Activated CD4-positive, alpha-beta T cell treated with anti-CD3 and anti-CD28 coated beads for 48 hours (primary cell): ENCODE results near the gene KNCN.

Source experiments
- DNase-seq: peaks from one replicate; pipeline ENCODE4 v3.0.0-alpha.2; 2020

The KNCN gene

DNA sequence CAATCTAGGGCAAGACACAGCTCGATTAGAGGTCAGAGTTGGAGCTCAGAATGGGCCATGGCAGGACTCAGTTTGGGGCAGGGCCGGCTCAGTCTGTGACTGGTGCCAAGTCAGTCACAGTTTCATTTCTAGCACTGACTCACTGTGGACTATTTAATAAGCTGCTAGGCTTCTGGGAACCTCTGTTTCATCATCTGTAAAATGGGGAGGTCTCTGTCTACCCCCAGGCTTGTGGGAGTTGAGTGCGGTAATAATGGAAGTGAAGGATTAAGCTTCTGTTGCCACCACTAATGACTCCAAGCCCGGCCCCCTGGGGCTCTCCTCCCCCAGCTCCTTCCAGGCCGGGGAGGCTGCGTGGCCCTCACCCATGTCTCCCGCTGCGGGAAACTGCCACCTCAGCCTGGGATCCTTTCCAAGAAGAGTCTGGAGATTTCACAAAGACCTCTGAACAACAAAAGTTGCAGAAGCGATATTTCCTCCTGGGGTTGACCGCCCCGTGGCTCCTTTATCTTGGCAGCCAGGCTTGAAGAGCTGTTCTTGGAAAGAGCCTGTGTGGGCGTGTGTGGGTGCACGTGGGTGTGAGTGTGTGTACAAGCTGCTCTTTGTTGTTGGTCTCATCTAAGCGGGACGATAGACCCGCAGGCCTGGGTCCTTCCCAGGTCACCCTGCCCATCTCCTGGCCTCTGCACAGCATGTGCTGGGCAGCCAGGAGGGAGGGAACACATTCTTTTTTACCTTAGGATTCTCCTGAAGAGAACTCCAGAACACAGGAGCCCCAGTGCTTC lies 29.1 kb downstream of the KNCN start:
- DNase-seq = peak; percentile 59

DNA sequence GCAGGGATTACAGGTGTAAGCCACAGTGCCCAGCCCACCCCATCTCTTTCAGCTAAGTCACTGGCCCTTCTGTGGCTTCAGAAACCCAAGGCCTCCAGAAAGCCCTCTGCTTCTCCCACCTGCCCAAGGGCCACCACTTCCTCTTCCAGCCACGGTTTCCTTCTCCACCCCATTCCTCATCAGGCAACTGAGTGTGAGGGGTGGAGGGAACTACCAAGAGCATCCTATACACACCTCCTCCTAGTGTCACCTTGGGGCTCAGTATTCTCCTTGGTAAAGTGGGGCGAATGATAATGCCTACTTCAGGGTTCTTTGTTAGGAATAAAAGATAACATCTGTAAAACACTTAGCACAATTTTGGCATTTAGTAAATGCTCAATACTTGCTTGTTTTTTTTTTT lies 30.0 kb downstream of the KNCN start:
- DNase-seq = no peak

GRCh38 chr1:46520063-46520911 lies 31.2 kb downstream of the KNCN start:
- DNase-seq = no peak

DNA sequence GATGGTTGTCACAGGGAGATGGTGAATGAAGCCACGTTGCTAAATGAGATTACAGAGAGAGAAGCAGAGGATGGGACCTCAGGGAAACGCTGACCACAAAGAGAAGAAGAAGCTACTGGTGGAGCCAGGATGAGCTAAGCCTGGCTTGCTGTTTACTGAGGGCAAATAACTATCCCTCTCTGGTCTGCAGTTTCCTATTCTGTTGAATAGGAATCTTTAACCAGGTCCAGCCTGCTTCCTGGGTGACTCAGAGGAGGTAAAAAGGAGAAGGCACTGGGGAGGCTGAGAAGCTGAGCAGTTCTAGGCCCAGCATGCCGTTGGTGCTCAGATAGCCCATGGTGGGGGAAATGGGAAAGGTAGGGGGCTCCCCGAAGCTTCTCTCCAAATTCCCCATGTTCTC lies 32.2 kb downstream of the KNCN start:
- DNase-seq = no peak

- no peak for DNase-seq
Observed at GRCh38 chr1:46517932-46518498, 33.4 kb downstream of the KNCN start.

GRCh38 chr1:46517010-46517600 lies 34.3 kb downstream of the KNCN start:
- DNase-seq = no peak

DNA sequence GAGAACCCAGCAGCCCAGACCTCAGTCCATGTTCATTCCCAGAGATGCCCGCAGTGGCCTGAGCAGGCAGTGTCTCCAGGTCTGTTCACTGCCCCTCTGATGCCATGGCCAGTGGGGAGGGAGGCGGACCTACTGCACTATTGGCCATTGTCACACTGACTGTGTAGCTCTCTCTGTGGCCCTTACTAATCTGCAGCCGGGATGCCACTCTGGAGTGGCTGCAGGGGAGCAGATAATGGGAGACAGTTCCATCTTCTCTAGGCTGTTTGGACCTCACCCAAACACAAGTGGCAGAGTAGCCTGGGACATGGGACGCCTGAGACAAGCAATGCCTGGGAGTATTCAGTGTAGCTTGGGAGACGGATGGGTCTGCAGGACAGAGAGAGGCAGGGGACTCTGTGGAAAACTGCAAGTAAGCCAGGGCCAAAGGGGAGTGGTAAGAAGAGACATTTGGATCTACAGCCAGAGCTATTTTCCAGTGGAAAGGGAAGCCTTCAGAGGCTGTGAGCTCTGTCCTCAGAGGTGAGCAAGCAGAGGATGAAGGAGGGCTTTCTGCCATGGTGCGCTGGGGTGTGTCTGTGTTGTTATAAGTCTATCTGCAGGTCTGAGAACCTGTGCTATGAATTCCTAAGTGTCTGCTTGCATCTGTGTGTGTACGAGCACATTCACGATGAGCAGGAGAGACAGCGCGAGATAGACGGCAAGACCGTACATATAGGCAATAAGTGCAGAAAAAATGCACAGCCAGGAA lies 35.1 kb downstream of the KNCN start:
- DNase-seq = no peak

DNA sequence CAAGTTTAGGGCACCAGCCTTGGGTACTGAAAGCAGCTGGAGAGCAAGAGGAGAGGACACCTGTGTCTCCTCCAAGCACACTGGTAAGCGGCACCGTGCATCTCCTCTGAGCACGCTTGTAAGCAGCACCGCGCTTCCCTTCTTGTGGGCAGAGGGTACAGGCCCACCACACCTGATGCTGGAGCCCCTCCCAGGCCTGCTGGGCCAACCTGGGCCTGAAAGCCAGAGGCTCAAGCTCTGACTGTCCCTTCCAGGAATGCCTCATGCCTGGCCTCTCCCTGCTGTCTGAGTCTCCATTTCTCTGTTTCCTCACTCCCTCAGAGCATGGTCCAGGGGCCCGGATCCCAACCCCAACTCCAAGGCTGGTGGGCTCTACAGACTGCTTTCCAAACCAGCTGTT lies 35.9 kb downstream of the KNCN start:
- no peak for DNase-seq

DNA sequence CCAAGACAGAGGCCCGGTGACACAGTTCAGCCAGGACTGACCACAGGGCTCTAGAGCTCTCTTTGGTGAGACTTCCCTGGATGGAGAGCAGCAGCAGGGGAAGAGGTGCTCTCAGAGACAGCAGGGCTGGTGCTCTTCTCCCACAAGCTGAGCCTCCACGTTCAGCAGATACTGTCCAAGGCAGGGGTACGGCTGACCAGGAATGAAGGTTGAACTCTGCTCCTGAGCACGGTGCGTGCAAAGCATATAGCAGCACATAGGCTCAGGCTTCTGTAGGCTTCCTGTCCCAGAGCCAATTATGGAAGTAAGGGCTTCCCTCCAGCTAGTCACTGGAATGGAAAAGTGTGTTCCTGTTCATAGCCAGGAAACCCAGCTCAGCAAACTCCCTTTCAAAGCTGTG lies 37.9 kb downstream of the KNCN start:
- DNase-seq = no peak

- DNase-seq = no peak
Observed at GRCh38 chr1:46512792-46513190, 38.7 kb downstream of the KNCN start.

DNA sequence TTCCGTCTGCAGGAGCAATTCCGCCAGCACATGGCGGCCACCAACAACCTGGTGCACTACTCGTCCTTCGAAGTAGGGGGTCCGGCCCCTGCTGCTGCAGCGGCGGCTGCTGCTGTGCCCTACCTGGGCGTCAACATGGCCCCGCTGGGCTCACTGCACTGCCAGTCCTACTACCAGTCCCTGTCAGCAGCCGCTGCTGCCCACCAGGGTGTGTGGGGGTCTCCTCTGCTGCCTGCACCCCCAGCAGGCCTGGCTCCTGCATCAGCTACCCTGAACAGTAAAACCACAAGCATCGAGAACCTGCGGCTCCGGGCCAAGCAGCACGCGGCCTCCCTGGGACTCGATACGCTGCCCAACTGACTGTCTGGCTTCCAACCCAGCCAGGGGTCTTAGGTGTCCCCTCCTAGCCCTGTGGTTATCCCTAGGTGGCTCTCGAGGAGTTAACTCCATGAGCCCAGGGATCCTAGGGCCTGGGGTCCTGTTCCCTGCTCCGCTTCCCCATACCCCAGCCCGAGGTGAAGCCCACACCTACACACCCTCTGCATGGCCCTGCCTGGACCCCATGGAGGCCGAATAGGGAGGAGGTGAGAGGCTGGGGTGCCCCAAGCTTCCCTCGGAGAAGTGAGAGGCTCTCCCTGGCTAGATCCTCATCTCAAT lies 39.2 kb downstream of the KNCN start:
- DNase-seq = no peak

DNA sequence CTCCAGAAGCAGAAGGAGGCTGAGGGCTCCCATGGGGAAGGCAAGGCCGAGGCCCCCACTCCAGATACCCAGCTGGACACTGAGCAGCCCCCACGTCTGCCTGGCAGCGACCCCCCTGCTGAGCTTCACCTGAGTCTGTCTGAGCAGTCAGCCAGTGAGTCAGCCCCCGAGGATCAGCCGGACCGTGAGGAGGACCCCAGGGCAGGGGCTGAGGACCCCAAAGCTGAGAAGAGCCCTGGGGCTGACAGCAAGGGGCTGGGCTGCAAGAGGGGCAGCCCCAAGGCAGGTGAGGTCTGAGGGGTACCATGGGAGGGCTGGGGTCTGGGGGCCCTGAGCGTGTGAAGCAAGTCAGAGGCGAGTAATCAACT lies 40.5 kb downstream of the KNCN start:
- DNase-seq = no peak

GRCh38 chr1:46510341-46510997 lies 41.0 kb downstream of the KNCN start:
- no peak for DNase-seq

- DNase-seq = no peak
Observed at GRCh38 chr1:46508757-46509156, 42.7 kb downstream of the KNCN start.

GRCh38 chr1:46506470-46507219 lies 44.8 kb downstream of the KNCN start:
- no peak for DNase-seq

GRCh38 chr1:46503421-46503820 lies 48.0 kb downstream of the KNCN start:
- no peak for DNase-seq

- no peak for DNase-seq
Observed at GRCh38 chr1:46501528-46501927, 49.9 kb downstream of the KNCN start.

DNA sequence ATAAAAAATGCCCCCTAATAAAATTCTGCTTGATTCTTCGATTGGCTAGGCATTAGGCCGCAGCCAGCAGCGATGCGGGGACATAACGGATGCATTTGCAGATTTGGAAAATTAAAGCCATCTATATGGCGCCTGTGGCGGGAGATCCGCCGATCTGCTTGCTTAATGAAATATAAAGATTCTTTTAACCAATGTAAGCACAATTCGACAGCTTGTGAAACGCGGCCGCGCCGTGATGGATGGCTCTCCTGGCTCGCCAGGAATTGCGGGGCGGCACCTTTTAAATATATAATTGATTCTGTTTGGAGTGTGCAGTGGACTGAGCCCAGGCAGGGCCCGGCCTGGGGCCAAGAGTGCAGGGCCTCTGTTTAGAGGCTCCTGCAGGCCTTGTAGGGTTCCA lies 53.8 kb downstream of the KNCN start:
- DNase-seq = no peak

GRCh38 chr1:46497020-46497419 lies 54.4 kb downstream of the KNCN start:
- DNase-seq = no peak

GRCh38 chr1:46496505-46496904 lies 54.9 kb downstream of the KNCN start:
- DNase-seq = no peak

GRCh38 chr1:46495778-46496177 lies 55.7 kb downstream of the KNCN start:
- DNase-seq = no peak
